HG03460 (cell line): ENCODE data around the gene POT1.
"Not testable (repeated sequence)": the region's sequence is repeated elsewhere in the genome, so short reads cannot be mapped to it uniquely, and the experiment has no call there.

Experiments
- ATAC-seq: cut with Tn5 transposase; IDR thresholded peaks from one replicate; pipeline ENCODE4 v1.9.1; 2021; ENCODE audit not compliant: unreplicated experiment

POT1 gene

GRCh38 chr7:124929467-124930172 is at the start of gene POT1:
POT1 (minus strand) TSS chr7:124929825; CDS start chr7:124897173, 32,652 bp downstream.
- ATAC-seq, result peak; percentile 100

- not testable (repeated sequence) for ATAC-seq
Observed at GRCh38 chr7:124975131-124975530, 45.5 kb upstream of the POT1 start.

- no peak for ATAC-seq
Observed at GRCh38 chr7:124965553-124965952, 35.9 kb upstream of the POT1 start.

- ATAC-seq, result no peak
Observed at GRCh38 chr7:124959676-124960075, 30.1 kb upstream of the POT1 start.

- not testable (repeated sequence) for ATAC-seq
Observed at GRCh38 chr7:124957952-124958351, 28.3 kb upstream of the POT1 start.

- no peak for ATAC-seq
Observed at GRCh38 chr7:124956160-124956559, 26.5 kb upstream of the POT1 start.

GRCh38 chr7:124954790-124955189 is 25.2 kb upstream of the POT1 start:
- no peak for ATAC-seq

GRCh38 chr7:124945680-124946079 is 16.1 kb upstream of the POT1 start:
- no peak for ATAC-seq

GRCh38 chr7:124943472-124943871 is 13.8 kb upstream of the POT1 start:
- ATAC-seq, result no peak

GRCh38 chr7:124942399-124942798 is 12.8 kb upstream of the POT1 start:
- ATAC-seq, result no peak

GRCh38 chr7:124940306-124940705 is 10.7 kb upstream of the POT1 start:
- no peak for ATAC-seq

- ATAC-seq, result no peak
Observed at GRCh38 chr7:124938128-124938527, 8.5 kb upstream of the POT1 start.

GRCh38 chr7:124937076-124937475 is 7.5 kb upstream of the POT1 start:
- ATAC-seq, result no peak

GRCh38 chr7:124934841-124935240 is 5.2 kb upstream of the POT1 start:
- no peak for ATAC-seq

GRCh38 chr7:124930655-124931597 is 1.3 kb upstream of the POT1 start:
- no peak for ATAC-seq

- ATAC-seq, result no peak
Observed at GRCh38 chr7:124930173-124930623, 573 bp upstream of the POT1 start.

- ATAC-seq, result no peak
Observed at GRCh38 chr7:124924906-124925305, 4.7 kb downstream of the POT1 start.

- no peak for ATAC-seq
Observed at GRCh38 chr7:124922200-124922599, 7.4 kb downstream of the POT1 start.

GRCh38 chr7:124919841-124920240 is 9.8 kb downstream of the POT1 start:
- no peak for ATAC-seq

GRCh38 chr7:124918662-124919061 is 11.0 kb downstream of the POT1 start:
- ATAC-seq, result peak; percentile 81

GRCh38 chr7:124915242-124915641 is 14.4 kb downstream of the POT1 start:
- ATAC-seq, result no peak

GRCh38 chr7:124914298-124914697 is 15.3 kb downstream of the POT1 start:
- no peak for ATAC-seq
